NCI-H2029 (cell line): ENCODE data around the gene FGD5.

Source experiments
- DNase-seq: peaks from one replicate; lab custom pipeline; 2025; lab: John Stamatoyannopoulos, UW

FGD5 gene

GRCh38 chr3:14788644-14789043, 30.1 kb upstream of the FGD5 start:
- no peak for DNase-seq

GRCh38 chr3:14789221-14789620, 29.5 kb upstream of the FGD5 start:
- DNase-seq = no peak

GRCh38 chr3:14789640-14790285, 29.0 kb upstream of the FGD5 start:
- no peak for DNase-seq

GRCh38 chr3:14791343-14791945, 27.3 kb upstream of the FGD5 start:
- DNase-seq = peak; percentile 8

GRCh38 chr3:14792691-14793121, 26.1 kb upstream of the FGD5 start:
- DNase-seq = no peak

GRCh38 chr3:14793126-14793857, 25.5 kb upstream of the FGD5 start:
- DNase-seq = no peak

- no peak for DNase-seq
These were observed 24.9 kb upstream of the FGD5 start for GRCh38 chr3:14793858-14794234.

GRCh38 chr3:14794435-14794834, 24.3 kb upstream of the FGD5 start:
- no peak for DNase-seq

GRCh38 chr3:14795996-14796395, 22.8 kb upstream of the FGD5 start:
- no peak for DNase-seq

GRCh38 chr3:14796403-14797077, 22.2 kb upstream of the FGD5 start:
- no peak for DNase-seq

- DNase-seq = no peak
These were observed 21.0 kb upstream of the FGD5 start for GRCh38 chr3:14797731-14798130.

- DNase-seq = no peak
These were observed 20.5 kb upstream of the FGD5 start for GRCh38 chr3:14798231-14798630.

- DNase-seq = no peak
These were observed 19.6 kb upstream of the FGD5 start for GRCh38 chr3:14799146-14799545.

- DNase-seq = no peak
These were observed 17.7 kb upstream of the FGD5 start for GRCh38 chr3:14801031-14801430.

GRCh38 chr3:14801668-14802380, 16.9 kb upstream of the FGD5 start:
- no peak for DNase-seq

GRCh38 chr3:14802381-14802731, 16.4 kb upstream of the FGD5 start:
- DNase-seq = no peak

GRCh38 chr3:14803101-14803980, 15.4 kb upstream of the FGD5 start:
- DNase-seq = no peak

- DNase-seq = no peak
These were observed 14.6 kb upstream of the FGD5 start for GRCh38 chr3:14803981-14804834.

- DNase-seq = no peak
These were observed 13.7 kb upstream of the FGD5 start for GRCh38 chr3:14804835-14805780.
